Measurements from ENCODE around the gene MIPOL1. TPM values are rescaled to one million over a fixed set of nuclear protein-coding genes. Genes with fewer than 3 reads are reported as not detected.
"Not testable (repeated sequence)": the region's sequence is repeated elsewhere in the genome, so short reads cannot be mapped to it uniquely, and the experiment has no call there.

MIPOL1 gene
- total RNA-seq, 1 donor, result 14.7 TPM

DNA sequence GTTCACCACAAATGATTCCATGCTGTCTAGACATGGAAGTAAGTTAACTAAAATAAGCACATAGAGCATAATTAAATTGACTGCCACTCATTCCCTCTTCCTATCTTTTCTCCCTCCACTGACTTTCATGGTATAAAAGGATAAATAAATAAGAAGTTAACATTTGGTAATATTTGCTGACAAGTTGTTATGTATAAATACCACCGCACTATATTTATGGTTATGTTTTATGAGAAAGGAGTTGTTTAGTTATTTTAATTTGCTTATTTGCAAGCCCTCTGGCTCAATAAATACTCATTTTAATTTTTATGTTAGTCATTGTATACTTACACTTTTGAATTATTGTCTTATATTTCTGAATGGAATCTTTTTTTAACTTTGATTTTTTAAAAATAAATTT, 113.5 kb downstream of the MIPOL1 start:
- TF ChIP-seq, protein P1, sequence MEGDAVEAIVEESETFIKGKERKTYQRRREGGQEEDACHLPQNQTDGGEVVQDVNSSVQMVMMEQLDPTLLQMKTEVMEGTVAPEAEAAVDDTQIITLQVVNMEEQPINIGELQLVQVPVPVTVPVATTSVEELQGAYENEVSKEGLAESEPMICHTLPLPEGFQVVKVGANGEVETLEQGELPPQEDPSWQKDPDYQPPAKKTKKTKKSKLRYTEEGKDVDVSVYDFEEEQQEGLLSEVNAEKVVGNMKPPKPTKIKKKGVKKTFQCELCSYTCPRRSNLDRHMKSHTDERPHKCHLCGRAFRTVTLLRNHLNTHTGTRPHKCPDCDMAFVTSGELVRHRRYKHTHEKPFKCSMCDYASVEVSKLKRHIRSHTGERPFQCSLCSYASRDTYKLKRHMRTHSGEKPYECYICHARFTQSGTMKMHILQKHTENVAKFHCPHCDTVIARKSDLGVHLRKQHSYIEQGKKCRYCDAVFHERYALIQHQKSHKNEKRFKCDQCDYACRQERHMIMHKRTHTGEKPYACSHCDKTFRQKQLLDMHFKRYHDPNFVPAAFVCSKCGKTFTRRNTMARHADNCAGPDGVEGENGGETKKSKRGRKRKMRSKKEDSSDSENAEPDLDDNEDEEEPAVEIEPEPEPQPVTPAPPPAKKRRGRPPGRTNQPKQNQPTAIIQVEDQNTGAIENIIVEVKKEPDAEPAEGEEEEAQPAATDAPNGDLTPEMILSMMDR (IDR thresholded peaks at IDR 0.05; ENCODE audit: insufficient read depth, low read depth, low read length), result no peak
- no peak for DNase-seq (ENCODE audit: low read depth)

DNA sequence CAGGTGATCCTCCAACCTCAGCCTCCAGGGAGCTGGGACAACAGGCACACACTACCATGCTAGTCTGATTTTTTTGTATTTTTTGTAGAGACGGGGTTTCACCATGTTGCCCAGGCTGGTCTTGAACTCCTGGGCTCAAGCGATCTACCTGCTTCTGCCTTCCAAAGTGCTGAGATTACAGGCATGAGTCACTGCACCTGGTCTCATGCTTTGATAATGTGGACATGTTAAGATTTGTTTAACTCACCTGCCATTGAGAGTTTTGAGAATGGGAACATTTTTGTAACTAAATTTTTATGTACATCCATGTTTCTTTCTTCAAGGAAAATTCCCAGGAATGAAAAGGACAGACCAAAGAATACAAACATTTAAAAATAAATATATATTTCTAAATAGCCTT, 121.2 kb downstream of the MIPOL1 start:
- TF ChIP-seq, protein P1 (IDR thresholded peaks at IDR 0.05; ENCODE audit: insufficient read depth, low read depth, low read length), result no peak

More for the DNA sequence above, 113.5 kb downstream of the MIPOL1 start:
- no peak overlapping the region for H3K4me3 ChIP-seq (ENCODE audit: low read depth, low read length)

GRCh38 chr14:37320106-37320505, 122.4 kb downstream of the MIPOL1 start:
- DNase-seq (ENCODE audit: low read depth), result no peak
- H3K4me3 ChIP-seq (ENCODE audit: low read depth, low read length), result no peak overlapping the region
- TF ChIP-seq, protein P1 (IDR thresholded peaks at IDR 0.05; ENCODE audit: insufficient read depth, low read depth, low read length), result no peak

More for the DNA sequence above, 121.2 kb downstream of the MIPOL1 start:
- no peak for DNase-seq (ENCODE audit: low read depth)
- no peak overlapping the region for H3K4me3 ChIP-seq (ENCODE audit: low read depth, low read length)

GRCh38 chr14:37325332-37325731, 127.6 kb downstream of the MIPOL1 start:
- H3K4me3 ChIP-seq (ENCODE audit: low read depth, low read length), result no peak overlapping the region
- TF ChIP-seq, protein P1 (IDR thresholded peaks at IDR 0.05; ENCODE audit: insufficient read depth, low read depth, low read length), result no peak
- no peak for DNase-seq (ENCODE audit: low read depth)

GRCh38 chr14:37326434-37326833, 128.7 kb downstream of the MIPOL1 start:
- no peak overlapping the region for H3K4me3 ChIP-seq (ENCODE audit: low read depth, low read length)
- TF ChIP-seq, protein P1 (IDR thresholded peaks at IDR 0.05; ENCODE audit: insufficient read depth, low read depth, low read length), result no peak
- no peak for DNase-seq (ENCODE audit: low read depth)

GRCh38 chr14:37327933-37328332, 130.2 kb downstream of the MIPOL1 start:
- not testable (repeated sequence) for H3K4me3 ChIP-seq (ENCODE audit: low read depth, low read length); DNase-seq (ENCODE audit: low read depth)

GRCh38 chr14:37328673-37329072, 130.9 kb downstream of the MIPOL1 start:
- no peak overlapping the region for H3K4me3 ChIP-seq (ENCODE audit: low read depth, low read length)
- no peak for DNase-seq (ENCODE audit: low read depth)
- TF ChIP-seq, protein P1 (IDR thresholded peaks at IDR 0.05; ENCODE audit: insufficient read depth, low read depth, low read length), result no peak

Data from fibroblast of villous mesenchyme (primary cell).